NOMO-1 treated with DMSO at 0.1 percent for 48 hours (cell line): ENCODE measurements around the gene PIKFYVE.
"Not testable (repeated sequence)": the region's sequence is repeated elsewhere in the genome, so short reads cannot be mapped to it uniquely, and the experiment has no call there.

Experiments
- DNase-seq: peaks from one replicate; lab custom pipeline; 2025; ENCODE audit not compliant: unreplicated experiment; lab: John Stamatoyannopoulos, UW

PIKFYVE gene

GRCh38 chr2:208265801-208266552 is at the start of gene PIKFYVE:
TSS of gene PIKFYVE (plus strand) at chr2:208266255. CDS start at chr2:208271520, 5,265 bp downstream.
- DNase-seq: peak; percentile 97

GRCh38 chr2:208221873-208222272 is 44.2 kb upstream of the PIKFYVE start:
- DNase-seq: not testable (repeated sequence)

- no peak for DNase-seq
Measured at GRCh38 chr2:208222351-208222750, 43.7 kb upstream of the PIKFYVE start.

- no peak for DNase-seq
Measured at GRCh38 chr2:208224802-208225201, 41.3 kb upstream of the PIKFYVE start.

GRCh38 chr2:208227581-208228232 is 38.3 kb upstream of the PIKFYVE start:
- no peak for DNase-seq

- no peak for DNase-seq
Measured at GRCh38 chr2:208228476-208228875, 37.6 kb upstream of the PIKFYVE start.

GRCh38 chr2:208234786-208235185 is 31.3 kb upstream of the PIKFYVE start:
- DNase-seq: no peak

- no peak for DNase-seq
Measured at GRCh38 chr2:208235860-208236259, 30.2 kb upstream of the PIKFYVE start.

GRCh38 chr2:208239770-208240493 is 26.1 kb upstream of the PIKFYVE start:
- DNase-seq: no peak

GRCh38 chr2:208240619-208241209 is 25.3 kb upstream of the PIKFYVE start:
- no peak for DNase-seq

GRCh38 chr2:208244422-208244821 is 21.6 kb upstream of the PIKFYVE start:
- no peak for DNase-seq

GRCh38 chr2:208245746-208246145 is 20.3 kb upstream of the PIKFYVE start:
- DNase-seq: no peak

GRCh38 chr2:208248601-208249000 is 17.5 kb upstream of the PIKFYVE start:
- DNase-seq: no peak

- no peak for DNase-seq
Measured at GRCh38 chr2:208249296-208249695, 16.8 kb upstream of the PIKFYVE start.

- DNase-seq: peak; percentile 66
Measured at GRCh38 chr2:208250388-208250787, 15.7 kb upstream of the PIKFYVE start.

GRCh38 chr2:208251098-208251497 is 15.0 kb upstream of the PIKFYVE start:
- DNase-seq: no peak

GRCh38 chr2:208252716-208253492 is 13.2 kb upstream of the PIKFYVE start:
- DNase-seq: peak; percentile 9

- DNase-seq: no peak
Measured at GRCh38 chr2:208253600-208254117, 12.4 kb upstream of the PIKFYVE start.

GRCh38 chr2:208254118-208254870 is 11.8 kb upstream of the PIKFYVE start:
- DNase-seq: peak; percentile 91
